Suprapubic skin (tissue), 3 donors: Measurements from ENCODE around the gene VAT1L.

Experiments used
- EP300 ChIP-seq: sonication (generic); formaldehyde crosslinking; IDR thresholded peaks from one replicate; pipeline ENCODE4 v1.6.1; 2017; ENCODE audit warnings: antibody characterized with exemption
- POLR2A ChIP-seq, 2 donors: fragments of 450-650 bp; IDR thresholded peaks; one replicate each; pipeline ENCODE4 v1.6.1; 2017; ENCODE audit warnings: antibody characterized with exemption in 2 of 2, mild to moderate bottlenecking in 2 of 2, moderate library complexity in 2 of 2
- TF ChIP-seq, protein P1 (sequence below), 2 donors: fragments of 200-600 bp in 1 of 2; fragments of 450-650 bp in 1 of 2; sonication (generic) in 1 of 2; IDR thresholded peaks; one replicate each; pipeline ENCODE4 v1.5.1; 2016 to 2019; ENCODE audit warnings: antibody characterized with exemption in 2 of 2, mild to moderate bottlenecking in 1 of 2, moderate library complexity in 1 of 2

DNA sequence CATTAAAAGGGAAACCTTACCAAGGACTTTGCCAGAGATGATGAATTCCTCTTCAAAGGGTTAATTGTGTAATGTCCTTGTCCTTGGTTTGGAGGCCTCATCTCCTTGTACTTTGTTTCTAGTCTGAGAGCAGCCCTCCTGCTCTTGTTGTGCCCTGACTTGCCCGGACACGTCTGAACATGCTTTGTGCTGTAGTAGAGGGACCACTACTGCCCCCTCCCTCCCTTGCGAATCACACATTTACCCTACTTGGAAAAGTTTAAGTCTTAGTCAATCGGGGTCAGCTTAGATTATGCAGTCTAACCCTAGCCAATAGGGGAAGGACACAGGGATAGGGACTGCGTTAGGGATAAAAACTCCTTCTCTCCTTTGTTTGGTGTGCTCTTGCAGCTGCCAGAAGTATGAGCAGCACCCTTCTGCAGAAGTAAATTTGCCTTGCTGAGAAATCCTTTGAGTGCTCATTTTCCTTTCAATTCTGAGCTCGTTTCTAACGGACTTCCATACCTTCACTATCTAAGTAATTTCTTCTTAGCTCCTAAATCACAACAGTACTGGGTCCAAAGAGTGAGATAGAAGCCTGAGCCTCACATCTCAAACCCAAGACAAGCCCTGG lies 207.6 kb downstream of the VAT1L start:
- TF ChIP-seq, protein P1, sequence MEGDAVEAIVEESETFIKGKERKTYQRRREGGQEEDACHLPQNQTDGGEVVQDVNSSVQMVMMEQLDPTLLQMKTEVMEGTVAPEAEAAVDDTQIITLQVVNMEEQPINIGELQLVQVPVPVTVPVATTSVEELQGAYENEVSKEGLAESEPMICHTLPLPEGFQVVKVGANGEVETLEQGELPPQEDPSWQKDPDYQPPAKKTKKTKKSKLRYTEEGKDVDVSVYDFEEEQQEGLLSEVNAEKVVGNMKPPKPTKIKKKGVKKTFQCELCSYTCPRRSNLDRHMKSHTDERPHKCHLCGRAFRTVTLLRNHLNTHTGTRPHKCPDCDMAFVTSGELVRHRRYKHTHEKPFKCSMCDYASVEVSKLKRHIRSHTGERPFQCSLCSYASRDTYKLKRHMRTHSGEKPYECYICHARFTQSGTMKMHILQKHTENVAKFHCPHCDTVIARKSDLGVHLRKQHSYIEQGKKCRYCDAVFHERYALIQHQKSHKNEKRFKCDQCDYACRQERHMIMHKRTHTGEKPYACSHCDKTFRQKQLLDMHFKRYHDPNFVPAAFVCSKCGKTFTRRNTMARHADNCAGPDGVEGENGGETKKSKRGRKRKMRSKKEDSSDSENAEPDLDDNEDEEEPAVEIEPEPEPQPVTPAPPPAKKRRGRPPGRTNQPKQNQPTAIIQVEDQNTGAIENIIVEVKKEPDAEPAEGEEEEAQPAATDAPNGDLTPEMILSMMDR (IDR thresholded peaks at IDR 0.05) = no peak
- TF ChIP-seq POLR2A (IDR thresholded peaks at IDR 0.05) (no peak), EP300 (no peak)
